ENCODE measurements around the gene IRF4.

The IRF4 gene

DNA sequence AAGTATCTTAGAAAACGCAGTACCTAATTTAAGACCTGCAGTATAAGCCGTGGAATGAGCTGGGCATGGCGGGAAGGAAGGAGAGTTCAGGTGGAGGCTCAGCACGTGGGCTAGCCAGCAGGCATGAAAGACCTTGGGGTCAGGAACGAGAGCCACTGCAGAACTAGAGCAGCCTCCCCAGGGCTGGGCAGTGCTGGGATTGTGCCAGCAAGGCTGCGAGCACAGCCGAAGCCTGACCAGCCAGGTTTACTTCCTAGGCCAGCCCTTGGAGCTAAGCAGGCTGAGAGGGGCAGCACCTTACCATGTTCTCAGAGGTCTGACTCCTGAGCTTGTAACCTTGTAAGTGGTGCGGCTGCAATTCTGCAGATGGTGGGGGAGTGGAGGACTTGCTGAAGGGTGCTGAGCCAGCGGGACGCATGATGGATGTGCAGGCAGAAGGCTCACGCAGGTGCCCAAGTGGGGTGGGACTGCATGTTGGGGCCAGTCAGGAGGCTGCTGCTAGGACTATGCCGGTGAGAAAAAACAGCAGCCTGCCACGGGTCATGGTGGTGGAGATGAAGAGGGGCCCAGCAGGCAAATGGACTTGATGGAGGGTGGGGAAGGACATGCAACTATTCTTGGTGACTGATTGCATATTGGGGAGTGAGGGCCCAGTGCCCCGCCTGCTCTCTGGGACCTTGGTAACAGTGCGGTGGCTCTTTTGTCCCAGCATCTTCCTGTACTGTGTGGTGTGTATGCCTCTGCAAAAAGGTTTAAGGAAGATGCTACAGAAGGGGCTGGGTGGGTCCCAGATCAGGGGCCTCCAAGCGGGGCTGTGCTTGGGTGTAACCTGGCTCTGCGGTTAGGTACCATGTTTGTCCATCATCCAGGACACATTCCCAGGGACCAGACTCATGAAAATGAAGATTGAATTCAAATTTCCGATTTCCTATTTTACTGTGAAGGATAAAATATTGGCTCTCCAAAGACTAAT lies 37.6 kb upstream of the IRF4 start:
- no peak for DNase-seq

DNA sequence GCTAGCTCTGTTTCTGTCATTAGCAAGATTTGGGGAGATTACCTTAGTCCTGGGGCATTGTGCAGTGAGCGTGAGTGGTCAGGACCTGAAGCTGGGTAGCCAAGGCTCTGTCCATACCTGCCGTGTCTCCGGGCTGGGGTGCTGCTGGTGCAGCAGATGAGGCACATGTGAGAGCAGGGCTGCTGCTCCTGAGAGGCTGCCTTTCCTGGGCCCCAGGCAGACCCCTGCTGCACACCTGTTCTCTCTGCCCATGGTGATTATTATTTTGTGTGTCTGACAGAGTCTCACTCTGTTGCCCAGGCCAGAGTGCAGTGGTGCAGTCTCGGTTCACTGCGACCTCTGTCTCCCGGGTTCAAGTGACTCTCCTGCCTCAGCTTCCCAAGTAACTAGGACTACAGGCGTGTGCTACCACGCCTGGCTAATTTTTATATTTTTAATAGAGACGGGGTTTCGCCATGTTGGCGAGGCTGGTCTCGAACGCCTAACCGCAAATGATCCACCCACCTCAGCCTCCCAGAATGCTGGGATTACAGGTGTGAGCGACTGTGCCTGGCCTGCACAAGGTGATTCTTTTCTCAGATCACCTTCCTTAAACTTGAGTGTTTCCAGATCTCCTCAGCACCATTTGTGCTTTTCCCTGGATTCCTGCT lies 36.8 kb upstream of the IRF4 start:
- DNase-seq: no peak

DNA sequence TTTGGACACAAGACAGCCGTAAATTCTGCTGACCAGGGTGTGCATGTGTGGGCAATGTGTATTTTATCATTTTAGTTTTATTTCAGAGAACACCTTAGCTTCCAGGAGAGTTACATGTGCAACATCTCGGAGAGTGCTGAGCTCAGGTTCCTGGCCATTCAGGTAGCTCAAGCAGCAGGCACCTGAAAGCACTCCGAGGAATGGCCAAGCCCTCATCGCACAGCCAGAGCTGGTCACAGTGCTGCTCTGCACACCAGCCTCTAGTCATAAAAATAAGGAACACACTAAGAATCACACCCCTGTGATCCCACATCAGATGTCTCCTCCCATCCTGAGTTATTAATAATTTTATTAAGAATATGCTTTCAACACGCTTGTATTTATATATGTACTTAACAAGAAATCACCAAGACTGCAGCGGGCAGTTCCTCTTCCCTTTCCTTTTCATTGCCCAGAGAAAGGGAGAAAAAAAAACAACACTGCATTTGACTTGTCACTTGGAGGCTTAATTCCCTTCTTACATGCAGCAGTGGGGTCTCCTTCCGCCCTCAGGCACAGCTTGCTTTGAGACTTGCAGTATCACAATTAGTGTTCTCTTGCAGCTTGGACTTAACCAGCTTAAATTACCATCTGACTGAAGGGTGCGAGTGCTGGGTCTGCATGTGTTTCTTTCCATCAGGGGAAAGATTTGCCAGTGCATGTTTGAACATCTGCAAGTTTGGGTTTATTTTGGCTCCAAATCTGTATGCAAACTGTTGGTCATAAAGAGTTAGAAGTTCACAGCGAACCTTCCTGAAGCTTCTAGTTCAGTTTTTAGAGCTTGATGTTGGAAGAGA lies 36.0 kb upstream of the IRF4 start:
- DNase-seq: no peak

DNA sequence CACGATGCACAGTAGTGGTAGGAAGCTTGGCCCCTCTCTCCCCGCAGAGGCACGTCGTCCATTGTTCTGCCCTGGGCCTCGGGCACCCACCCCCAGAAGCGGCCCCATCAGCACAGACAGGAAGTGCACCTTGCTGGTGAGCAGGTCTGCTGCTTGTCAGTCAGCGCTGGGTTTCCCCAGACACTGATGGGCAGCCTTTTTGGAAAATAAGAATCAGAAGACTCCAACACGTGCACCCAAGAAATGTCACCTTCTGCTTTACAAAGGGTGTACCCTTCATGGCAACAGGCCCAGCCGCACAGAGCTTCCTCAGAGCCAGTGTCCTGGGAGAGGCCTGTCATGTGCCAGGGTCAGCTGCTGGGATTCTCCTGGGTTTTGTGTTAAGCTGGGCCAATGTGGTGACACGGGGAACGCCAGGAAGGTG lies 34.7 kb upstream of the IRF4 start:
- no peak for DNase-seq

DNA sequence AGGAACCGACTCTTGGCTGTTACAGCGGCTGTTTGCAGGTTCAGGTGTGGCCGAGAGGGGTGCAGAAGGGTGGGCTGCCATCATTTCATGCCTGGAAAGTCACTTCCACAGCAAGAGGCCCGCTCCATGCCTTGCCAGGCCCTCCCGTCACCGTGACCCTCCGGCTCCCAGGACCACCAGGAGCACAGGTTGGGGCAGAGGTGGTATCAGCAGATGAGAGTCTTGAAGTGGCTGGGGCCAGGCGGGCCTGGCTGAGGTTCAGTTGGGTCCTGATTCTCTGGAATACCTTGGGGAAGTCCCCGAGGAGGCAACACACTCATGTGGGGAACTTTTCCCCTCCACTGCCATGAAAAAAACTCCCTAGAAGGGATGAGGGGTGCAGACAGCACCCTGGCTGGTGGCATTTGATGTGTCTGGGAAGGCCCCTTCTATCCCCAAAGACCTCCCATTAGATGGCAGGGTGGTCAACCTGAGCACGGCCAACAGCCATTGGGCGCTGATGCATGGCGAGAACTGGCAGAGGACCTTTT lies 34.2 kb upstream of the IRF4 start:
- no peak for DNase-seq

DNA sequence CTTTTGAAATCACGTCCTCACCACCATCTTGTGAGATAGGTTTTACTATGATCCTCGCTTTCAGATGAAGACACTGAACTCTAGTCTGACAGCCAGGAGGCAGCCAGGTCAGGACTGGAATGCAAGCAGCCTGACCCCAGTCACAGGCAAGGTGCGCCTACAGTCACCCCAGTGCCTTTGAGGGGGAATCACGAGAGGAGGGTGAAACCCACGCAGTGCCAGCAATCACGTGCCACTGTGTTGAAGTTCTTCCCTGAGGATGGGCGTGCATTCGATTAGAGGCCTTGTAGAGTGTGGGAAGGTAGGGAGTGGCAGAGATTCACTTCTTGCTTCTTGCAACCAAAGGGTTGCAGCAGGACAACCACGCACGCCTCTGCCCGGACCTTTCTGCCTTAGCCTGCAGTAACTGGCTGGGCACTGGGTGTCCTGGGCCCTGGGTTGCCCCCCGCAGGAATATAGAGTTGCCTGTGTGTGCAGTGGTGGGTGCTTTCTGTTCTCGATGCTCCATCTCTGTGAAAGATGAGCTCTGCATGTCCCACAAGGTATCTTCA lies 33.7 kb upstream of the IRF4 start:
- no peak for DNase-seq

DNA sequence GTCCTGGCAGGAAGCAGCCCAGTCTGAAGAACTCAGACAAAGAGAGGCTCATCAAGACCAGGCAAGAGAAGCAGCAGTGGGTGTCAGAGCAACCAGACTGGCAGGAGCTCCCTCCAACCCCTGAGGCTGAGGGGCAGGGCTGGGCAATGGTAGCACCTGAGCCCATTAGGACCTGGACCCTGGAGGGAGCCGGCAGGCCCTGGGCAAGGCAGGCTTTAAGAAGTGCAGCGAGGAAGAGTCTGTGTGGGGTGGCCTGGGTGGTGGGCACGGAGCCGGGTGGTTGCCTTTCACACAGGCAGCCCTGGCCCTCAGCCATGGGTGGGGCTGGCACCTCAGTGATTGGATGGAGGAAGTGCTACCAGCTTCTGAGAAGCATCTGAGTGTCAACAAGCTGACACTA lies 33.1 kb upstream of the IRF4 start:
- DNase-seq: no peak

DNA sequence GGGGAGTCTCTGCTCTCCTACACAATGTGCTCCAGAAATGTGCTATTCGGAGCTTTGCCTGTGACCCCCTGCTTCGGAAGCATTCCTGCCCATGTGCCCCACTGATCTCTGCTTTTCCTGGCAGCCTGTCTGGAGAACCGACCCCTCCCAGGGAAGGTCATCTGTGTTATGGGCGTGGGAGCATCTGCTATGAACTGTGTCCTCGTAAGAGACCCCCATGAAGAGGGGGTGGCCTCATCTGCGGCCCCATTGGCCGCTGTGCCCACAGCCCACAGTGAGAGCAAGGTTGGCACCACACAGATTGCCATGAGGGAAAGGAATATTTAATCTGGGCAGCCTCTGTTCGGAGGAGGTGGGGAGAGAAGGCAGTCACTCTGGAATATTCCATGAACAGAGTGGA lies 32.7 kb upstream of the IRF4 start:
- no peak for DNase-seq

DNA sequence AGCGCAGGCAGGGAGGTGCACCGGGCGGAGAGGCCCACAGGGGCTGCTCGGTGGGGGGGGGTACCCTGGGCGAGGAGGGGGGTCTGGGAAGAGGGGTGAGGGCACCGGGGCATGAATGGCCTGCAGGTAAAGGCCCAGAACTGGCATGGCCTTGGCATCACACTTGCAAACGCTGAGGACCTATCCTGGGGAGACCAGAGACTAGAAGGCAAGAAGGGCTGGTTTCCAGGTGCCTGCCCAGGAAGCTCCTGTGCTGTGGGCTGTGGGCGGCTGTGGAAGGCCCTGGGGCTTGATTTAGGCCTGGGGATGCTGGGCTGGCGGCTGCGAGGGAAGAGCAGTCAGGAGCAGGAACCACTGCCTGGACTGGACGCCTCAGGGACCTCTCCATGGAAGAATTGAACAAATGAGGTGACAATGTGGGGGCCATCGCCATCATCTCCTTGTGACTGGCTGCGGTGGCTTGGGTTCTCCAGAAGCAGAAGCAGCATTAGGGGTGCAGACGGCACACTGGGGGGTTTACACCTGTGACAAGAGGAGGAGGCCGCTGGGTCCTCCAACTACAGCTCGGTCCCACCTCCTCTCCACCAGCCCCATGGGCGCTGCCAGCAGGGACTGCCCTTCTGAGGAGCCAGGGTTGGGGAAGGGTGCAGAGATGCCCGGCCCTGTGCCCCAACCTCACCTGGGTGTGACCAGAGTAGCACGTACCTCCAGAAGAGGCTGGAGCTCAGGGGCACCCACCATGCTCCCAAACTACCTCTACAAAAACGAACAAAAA lies 32.1 kb upstream of the IRF4 start:
- no peak for DNase-seq

DNA sequence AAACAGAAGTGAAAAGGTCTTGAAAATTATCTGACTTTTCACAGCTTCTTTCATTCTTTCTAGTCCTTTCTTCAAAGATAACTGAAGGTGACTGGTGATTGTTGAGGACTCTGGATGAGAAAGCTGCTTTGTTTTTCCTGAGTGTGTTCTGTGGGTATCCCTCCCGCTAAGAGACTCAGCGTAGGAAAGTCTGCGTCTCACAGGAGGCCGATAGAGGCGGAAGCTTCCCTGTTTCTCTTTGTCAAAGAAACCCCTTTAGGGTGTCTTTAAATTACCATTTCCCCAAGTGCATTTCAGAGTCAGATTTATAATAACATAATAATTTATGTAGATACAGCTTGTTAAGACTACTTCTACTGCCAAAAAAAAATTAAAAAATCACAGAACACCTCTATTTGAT lies 31.2 kb upstream of the IRF4 start:
- no peak for DNase-seq

DNA sequence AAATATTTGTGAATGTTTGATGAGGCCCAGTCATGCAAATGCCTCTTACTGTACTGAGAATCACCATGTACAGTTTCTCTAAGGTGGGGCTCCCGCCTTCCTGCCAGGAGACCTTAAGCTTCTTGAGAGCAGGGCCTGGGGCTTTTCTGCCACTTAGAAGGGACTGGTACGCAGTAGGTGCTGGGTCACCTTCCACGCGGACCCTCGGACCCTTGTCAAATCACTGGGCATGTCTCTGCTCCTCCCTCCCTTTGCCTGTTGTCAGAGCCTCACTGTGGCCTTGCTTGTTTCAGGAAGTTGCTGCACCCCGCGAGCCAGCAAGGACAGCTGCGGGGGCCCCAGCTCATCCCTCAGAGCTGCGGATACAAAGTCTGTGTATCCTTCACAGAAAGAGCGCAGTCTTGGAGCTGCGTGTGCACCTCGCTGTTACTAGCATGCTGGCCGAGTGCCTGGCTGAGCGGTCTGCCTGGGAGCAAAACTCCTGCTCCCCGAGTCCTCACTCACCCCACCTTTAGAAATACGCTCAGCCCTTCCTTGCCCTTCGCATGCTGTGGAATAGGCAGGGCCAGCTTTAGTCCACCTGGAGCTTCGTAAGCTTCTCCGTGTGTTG lies 30.7 kb upstream of the IRF4 start:
- no peak for DNase-seq

DNA sequence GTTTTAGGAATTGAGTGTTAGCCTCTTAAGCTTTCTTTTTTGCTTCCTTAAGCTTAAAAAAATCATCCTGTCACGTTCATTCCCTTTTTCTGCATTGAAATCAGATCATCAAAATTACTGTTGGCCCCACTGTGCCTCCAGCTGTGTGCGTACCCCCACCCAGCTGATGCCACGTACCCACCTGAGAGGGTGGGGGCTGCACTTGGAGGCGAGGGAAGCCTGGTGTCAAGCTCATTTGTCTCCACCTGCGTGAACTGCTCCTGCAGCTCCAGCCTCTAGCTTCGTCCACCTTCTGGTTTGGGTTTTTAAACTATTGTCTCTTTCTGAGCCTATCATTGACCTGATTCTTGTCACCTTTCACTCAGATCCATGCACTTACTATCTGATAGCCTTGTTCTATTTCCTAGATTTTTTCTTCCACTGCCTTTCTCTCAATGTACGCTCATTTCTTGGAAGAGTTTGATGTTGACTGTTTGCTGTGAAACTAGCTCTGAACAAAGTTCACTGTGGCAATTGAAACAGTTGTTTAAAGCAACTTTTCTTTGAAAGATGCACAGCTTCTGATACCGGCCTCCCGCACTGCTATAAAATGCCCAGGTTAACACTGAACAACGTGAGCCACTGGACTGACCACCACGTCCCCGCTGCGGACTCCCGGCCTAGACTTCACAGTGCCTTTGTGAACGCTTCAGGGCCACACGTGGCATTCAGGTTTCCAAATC lies 30.0 kb upstream of the IRF4 start:
- DNase-seq: no peak

DNA sequence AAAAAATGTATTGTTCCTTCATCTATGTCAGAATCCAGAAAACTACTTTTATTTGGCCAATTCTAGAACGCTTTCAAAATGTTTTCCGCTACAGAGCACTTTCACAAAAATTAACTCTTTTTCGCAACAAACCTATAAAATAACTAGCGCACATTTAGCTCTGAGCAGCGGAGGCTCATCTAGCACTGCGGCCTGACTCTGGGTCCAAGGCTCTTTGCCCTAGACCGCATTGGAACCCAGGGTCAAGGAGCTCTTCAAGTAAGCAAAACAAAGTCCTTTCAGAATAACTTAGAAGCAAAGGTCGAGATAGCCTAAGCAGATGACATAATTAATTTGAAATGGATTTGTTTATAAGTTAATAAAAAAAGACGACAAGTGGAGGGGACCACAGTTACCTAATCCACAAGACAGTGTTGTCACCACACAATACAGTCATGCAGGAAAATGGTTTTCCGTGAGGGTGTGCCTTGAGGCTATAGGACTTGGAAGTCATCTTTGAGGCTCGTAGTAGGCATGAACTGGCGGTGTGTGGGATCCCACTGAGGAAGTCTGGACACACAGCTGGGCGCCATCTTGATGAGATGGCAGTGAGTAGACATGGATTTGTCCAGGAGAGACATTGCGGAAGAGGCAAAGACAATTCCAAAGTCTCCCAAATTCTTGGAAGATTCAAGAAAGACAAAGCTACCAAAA lies 29.2 kb upstream of the IRF4 start:
- DNase-seq: no peak

DNA sequence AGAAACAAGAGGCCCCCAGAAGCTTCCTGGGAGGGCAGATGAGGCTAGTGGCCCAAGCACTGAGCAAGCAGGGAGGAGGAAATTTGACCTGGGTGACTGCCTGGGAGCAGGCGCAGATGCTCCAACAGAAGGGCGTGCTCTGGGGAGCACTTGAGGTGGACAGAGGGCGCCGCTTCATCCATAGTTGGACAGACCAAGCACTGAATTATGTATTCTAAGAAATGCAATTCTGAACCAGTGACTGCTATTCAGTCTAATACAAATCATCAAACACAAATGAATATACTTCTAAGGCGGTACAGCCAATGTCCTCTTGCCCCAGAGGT lies 28.7 kb upstream of the IRF4 start:
- DNase-seq: no peak

DNA sequence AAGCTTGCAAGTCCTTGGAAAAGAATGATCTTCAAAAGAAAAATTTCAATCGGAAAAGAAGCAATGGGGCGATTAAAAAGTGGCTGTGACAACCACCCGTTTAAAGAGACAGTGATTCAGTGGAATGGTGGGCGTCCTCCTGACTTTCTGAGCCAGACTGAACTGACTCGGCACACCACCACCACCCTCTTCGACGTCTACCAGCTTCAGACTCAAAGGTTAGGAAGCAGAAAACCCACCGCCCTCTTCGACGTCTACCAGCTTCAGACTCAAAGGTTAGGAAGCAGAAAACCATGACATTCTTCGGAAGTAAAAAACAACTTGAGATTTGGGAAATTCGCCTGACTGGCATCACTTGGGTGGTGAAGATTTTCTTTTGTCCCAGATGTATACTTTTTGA lies 28.3 kb upstream of the IRF4 start:
- no peak for DNase-seq

DNA sequence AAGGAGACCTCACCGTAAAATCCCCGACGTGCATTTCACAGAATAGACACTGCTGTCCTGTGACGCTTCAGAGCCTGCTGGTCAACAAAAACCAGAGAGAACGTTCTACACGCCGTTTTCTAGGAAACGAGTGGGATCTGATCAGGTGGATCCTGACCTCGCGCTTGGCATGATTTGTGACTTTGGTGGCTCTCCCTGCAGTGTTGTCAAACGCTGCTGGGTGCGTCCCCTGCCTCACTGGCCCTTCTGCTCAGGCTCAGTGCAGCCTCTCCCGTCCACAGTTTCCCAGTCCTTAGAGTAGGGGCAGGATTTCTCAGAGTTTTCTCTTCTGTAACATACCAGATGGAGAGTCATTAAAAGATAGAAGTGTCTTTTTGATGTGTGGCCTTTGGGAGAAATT lies 27.6 kb upstream of the IRF4 start:
- no peak for DNase-seq

DNA sequence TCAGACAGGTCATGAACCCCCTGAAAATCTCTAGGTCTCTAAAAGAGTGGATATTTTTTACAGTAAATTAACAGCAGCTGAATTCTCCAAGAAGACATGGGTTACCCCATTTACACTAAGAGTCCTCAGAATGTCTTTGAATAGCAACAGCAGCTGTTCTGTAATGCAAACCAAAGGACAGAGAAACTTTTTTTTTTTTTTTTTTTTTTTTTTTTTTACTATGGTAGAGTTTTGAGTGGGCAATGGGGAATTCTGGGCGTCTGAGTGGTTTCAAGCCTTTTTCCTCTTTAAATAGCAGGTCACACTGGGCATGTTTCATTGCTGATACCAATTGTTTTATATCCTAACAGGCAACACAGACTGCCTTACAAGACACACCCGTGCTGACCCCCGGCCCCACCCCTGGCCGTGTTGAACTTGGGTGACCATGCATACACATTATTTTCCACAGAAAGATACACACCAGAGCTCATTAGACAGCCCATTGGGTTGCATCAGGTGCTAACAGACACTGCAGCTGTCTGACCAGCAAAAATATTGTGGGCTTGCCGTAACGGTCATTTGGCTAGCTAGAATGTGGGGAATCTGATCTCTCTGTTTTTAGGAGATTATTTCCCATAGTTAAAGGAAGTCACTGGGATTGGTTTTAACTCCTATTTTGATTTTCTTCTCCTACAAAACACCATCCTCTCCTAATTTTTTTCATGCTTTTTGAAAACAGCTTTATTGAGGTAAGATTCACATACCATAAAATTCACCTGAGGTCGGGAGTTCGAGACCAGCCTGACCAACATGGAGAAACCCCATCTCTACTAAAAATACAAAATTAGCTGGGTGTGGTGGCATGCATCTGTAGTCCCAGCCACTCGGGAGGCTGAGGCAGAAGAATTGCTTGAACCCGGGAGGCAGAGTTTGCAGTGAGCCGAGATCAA lies 26.7 kb upstream of the IRF4 start:
- no peak for DNase-seq

DNA sequence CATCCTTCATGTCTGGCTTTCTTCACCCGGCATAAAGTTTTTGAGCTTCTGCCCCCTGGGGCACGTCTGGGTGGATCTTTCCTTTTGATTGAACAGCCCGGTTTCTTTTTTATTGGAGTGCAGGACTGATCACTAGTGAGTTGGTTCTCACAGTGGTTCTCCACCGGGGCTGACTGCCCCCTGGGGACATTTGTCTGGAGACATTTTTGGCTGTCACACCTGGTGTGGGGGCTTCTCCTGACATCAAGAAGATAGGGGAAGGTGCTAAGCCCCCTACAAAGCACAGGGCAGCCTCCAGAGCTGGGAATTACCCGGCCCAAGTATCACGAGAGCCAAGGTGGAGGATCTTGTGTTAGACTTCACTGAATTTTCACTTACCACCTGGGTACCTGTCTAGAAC lies 25.7 kb upstream of the IRF4 start:
- DNase-seq: no peak

Measured in kidney glomerular epithelial cell (primary cell).